Activated naive CD8-positive, alpha-beta T cell (primary cell): Measurements from ENCODE around the gene HMGB1.
A peak's percentile ranks its signal among the peaks of the same experiment; 100 is the strongest.

ENCODE experiments used
- H3K27ac Mint-ChIP-seq: one replicate; pipeline ENCODE4 v1.8.0; 2021; ENCODE audit warnings: mixed read lengths
- H3K27me3 Mint-ChIP-seq: one replicate; pipeline ENCODE4 v1.8.0; 2021; ENCODE audit warnings: mixed read lengths
- H3K36me3 Mint-ChIP-seq: one replicate; pipeline ENCODE4 v1.8.0; 2021; ENCODE audit warnings: mixed read lengths
- H3K4me1 Mint-ChIP-seq: one replicate; pipeline ENCODE4 v1.8.0; 2021; ENCODE audit warnings: low read depth, mixed read lengths
- H3K4me3 Mint-ChIP-seq: one replicate; pipeline ENCODE4 v1.8.0; 2021; ENCODE audit warnings: mild to moderate bottlenecking, mixed read lengths
- H3K9me3 Mint-ChIP-seq: one replicate; pipeline ENCODE4 v1.8.0; 2021; ENCODE audit warnings: low read depth, mixed read lengths

HMGB1 gene

DNA sequence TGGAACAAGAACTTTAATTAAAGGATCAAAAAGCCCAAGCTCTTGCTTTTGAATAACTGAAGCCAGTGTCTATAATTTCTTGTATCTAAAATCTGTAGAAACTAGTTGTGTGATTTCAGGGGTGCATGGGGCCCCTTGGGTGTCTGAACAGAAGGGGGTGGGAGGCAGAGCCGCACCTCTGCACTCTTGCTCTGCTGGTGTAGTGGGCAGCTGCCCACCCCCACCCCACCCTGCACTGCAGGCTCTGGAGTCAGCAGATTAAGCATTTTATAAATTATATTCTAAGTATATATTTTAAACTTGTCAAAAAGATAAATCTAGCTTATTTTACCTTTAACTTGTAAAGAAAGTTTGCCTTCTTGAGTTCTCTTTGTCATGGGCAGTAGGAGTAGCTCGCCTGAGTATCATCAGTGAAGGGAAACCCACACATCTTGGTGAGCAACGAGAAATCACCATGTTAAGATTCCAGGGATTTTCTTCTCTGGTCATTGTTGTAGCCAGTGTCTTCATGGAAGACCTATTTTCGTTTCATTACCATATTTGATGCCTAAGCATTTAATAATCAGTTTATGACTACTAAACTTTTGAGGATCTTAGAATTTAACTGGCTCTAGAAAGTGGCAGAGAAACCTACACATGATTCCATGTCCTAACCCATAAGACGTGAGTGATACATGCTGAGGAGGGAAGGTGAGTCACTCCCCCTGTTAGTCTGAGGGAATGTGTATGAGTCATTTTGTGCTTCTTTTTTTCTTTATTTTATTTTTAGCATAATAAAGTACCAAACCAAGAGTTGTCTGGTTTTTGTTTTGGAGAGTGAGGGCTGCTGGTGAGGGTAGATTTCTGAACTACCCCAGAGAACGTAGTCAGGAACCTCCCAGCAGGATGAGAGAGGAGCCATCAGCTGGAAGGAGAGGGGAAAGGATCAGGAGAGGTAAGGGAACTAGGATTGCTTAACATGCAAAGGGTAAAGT is 35.7 kb downstream of the HMGB1 start:
- H3K4me3 Mint-ChIP-seq: peak overlapping the region; percentile 83
- H3K4me1 Mint-ChIP-seq: peaks cover 28% of the 10 kb centered on the region
- H3K9me3 Mint-ChIP-seq: no peaks in the 10 kb centered on the region
- H3K36me3 Mint-ChIP-seq: no peaks in the 10 kb centered on the region
- no peaks in the 10 kb centered on the region for H3K27me3 Mint-ChIP-seq
- H3K27ac Mint-ChIP-seq: peak overlapping the region; percentile 94

DNA sequence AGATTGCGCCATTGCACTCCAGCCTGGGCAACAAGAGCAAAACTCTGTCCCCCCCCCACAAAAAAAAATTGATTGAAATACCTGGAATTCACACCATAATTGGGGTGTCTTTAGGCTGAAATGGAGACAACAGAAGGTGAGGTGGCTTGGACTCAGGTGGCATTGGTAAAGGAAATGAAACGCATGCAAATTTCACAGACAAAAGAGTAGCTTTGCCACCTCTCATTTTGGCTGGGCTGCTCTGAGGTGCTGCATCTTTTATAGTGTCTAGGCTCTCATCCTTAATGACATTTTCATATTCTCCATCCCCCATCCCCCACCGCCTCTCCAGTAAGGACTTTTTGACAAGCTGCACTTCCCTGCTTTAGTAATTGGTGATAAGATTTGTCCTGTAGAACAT is 36.5 kb downstream of the HMGB1 start:
- Mint-ChIP-seq H3K9me3 (no peaks in the 10 kb centered on the region), H3K27me3 (no peaks in the 10 kb centered on the region), H3K36me3 (no peaks in the 10 kb centered on the region), H3K4me3 (peak overlapping the region; percentile 28), H3K27ac (peak overlapping the region; percentile 58), H3K4me1 (peaks cover 28% of the 10 kb centered on the region)

DNA sequence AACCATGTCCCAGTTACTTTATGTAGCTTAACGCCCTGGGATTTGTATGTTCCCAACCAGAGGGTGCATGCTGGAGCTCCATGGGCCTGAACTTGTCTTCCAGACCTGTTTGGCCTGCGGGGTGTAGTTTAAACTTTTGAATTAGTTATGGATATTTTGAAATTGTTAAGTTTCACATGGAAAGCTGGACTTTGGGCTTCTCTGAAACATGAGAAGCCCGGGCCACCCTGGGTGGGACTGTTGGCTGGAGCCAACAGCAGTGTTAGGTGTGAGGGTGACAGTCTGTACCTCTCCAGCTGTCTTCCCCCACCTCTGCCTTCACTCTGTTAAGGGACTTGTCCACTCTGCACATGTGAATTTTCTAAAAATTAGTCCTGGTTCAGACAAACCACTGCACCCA is 41.8 kb downstream of the HMGB1 start:
- Mint-ChIP-seq H3K36me3 (no peaks in the 10 kb centered on the region), H3K27me3 (no peaks in the 10 kb centered on the region), H3K4me3 (no peak overlapping the region), H3K27ac (no peak overlapping the region), H3K4me1 (peaks cover 14% of the 10 kb centered on the region), H3K9me3 (no peaks in the 10 kb centered on the region)

DNA sequence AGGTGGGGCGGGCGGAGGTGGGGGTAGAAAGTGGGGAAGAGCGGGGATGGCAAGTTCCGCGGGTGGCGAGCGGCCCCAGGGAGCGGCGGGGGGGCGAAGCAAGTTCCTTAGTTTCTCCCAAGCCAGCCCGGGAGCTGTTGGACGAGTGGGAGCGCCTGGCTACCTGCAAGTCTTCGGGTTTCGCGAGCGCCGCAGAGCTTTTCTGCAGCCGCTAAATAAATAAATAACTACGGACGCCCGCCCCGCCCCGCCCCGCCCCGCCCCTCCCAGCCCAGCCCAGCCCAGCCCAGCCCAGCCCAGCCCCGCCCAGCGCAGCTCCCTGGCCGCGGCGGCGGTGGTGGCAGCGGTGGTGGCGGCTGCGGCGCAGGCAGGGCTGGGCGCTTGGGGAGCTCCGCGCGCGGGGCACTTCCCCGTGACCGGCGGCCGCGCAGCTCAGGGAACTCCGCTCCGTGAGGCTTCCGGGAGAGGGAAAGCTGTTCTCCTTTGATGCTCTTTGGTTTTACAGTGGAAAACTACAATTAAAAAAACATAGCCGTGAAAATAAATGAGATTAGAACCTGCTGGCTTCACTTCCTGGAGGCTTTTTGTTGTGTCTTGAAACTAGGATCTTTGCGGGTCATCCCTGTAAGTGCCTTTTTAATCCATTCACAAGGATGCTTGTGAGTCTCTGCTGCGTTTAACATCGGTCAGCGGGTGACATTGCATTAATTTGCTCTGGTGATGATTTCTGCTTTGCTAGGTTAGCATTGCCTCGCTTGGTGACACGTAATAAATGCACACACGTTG is 43.5 kb downstream of the HMGB1 start, which contains the start of gene UBE2L5:
Gene UBE2L5, plus strand, starts transcription at position 440 of the 786 bp plus-strand sequence. CDS start 5,498 bp downstream, outside the sequence.
- Mint-ChIP-seq H3K27me3 (no peaks in the 10 kb centered on the region), H3K4me1 (peaks cover 12% of the 10 kb centered on the region), H3K36me3 (no peaks in the 10 kb centered on the region), H3K27ac (peak within 1 kb of the TSS; percentile 78), H3K4me3 (peak within 1 kb of the TSS; percentile 92), H3K9me3 (no peaks in the 10 kb centered on the region)

DNA sequence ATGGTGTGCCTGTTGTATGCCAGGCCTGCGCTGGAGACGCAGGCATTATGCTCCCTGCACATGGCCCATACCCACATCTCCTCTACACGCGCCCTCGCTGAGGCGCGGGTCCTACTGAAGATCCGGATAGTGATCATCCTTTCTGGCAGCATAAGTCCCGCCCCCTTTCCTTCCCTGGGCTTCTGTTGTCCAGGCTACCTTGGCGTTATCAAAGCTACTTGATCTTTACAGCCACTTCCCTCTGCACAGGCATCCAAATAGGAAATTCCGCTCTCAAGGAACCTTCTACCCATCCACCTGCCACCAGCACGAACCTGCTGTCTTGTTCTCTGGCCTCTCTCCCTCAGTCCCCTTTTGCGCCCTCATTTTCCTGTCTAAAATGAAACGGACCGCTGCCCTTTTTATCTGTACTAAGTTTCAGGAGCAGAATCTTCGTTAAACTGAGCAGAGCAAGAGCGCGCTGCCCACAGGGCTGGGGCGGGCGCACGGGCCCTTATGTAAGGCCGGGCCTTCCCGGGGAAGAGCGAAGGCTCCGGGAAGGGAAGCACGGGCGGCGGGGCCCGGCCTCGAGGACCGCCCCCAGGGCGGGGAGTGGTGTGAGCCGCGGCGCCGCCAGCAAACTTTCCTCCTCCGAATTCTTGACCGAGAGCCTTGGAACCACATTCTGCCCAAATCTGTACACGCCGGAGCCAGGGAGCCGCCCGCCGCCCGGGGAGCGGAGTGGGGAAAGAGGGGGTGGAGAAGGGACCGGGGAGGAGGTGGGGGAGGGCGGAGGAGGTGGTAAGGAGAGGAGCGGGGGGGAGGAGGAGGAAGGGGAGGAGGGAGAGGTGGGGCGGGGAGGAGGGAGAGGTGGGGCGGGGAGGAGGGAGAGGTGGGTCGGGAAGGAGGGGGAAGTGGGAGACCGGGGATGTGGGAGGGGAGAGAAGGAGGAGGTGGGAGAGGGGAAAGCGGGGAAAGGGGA is 44.4 kb downstream of the HMGB1 start:
- Mint-ChIP-seq H3K9me3 (no peaks in the 10 kb centered on the region), H3K4me3 (peak overlapping the region; percentile 84), H3K36me3 (no peaks in the 10 kb centered on the region), H3K4me1 (peaks cover 12% of the 10 kb centered on the region), H3K27me3 (no peaks in the 10 kb centered on the region), H3K27ac (no peak overlapping the region)

DNA sequence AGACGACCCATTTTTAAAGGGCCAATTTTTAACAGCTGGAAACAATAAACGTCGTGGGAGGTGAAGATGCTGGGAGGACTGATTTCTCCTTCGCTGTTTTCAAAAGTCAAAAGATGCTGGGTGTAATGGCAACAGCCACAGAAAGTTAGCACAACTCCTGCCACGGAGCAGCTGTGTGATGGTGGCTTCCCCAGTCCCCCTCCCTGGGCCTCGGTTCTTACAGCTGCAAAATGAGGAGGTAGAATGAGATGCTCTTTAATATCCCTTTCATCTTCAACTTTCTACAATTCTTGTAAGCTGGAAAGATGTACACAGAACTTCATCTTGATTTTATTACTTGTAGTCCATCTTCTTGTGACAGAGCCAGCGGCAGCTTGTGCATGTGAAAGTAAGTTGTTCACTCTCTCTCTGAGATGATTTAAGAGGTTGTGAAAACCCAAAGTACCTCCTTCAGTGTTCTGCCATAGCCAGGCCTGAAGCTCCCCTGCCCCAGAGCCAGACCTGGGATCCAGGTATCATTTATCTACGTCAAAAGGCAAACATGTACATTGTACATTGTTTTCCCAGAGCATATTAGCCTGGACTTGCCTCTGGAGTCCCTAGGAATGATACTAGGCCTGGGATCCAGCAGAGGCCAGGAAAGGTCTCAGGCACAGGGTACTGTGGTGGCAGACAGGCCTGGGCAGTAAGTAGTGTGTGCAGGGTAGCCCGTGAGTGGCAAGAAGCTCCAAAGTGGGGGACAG is 46.8 kb downstream of the HMGB1 start:
- H3K27me3 Mint-ChIP-seq: no peaks in the 10 kb centered on the region
- no peak overlapping the region for H3K27ac Mint-ChIP-seq

DNA sequence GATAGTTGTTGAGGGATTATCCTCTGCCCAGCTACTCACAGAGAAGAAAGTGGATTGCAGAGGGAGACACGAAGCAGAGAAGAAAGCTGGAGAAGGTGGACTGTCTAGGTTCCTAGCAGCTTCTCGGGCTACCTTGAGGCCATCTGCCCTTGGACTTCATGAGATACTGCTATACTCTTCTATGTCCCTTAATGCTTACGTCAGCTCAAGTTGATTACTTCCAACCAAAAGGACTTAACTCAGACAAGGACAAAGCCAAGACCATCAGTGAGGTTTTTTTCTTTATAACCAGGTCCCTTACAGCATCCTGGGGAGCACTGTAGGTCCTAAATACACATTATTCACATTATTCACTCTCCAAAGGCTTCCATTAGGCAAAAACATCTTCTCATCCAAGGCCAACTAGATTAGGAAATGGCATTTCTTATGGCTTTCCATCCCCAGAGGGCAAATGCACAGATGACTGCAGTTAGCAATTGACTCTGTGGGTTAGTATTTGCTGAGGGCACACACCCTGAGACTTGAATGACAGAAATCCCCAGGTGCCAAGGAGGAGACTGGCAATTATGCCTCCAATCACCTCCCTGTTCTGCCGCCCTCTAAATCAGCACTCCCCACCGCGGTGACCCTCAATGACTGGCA is 47.5 kb downstream of the HMGB1 start:
- Mint-ChIP-seq H3K27me3 (no peaks in the 10 kb centered on the region), H3K27ac (no peak overlapping the region), H3K4me1 (peaks cover 17% of the 10 kb centered on the region), H3K36me3 (no peaks in the 10 kb centered on the region), H3K4me3 (no peak overlapping the region), H3K9me3 (no peaks in the 10 kb centered on the region)

More for the DNA sequence above, 46.8 kb downstream of the HMGB1 start:
- Mint-ChIP-seq H3K4me3 (no peak overlapping the region), H3K36me3 (no peaks in the 10 kb centered on the region), H3K4me1 (peaks cover 17% of the 10 kb centered on the region), H3K9me3 (no peaks in the 10 kb centered on the region)

DNA sequence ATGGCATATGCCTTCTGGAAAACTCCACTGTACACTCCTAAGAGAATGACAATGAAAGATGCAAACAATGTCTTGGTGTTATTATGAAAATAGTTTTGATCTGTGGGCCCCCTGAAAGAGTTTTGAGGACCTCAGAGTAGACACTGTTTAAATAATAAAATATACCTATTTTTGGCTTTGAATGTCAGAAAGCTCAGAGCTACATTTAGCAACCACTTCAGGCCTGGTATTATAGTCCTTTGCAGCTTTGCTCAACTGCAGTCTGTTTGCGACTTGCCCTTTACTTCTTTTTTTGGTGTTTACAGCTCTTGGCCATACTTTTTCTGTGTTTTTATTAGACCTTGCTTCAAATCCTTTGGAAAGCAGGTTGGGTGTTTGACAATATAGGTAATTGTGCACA is 49.3 kb downstream of the HMGB1 start:
- Mint-ChIP-seq H3K27ac (no peak overlapping the region), H3K27me3 (no peaks in the 10 kb centered on the region), H3K9me3 (no peaks in the 10 kb centered on the region), H3K4me1 (peaks cover 16% of the 10 kb centered on the region), H3K4me3 (no peak overlapping the region), H3K36me3 (no peaks in the 10 kb centered on the region)

DNA sequence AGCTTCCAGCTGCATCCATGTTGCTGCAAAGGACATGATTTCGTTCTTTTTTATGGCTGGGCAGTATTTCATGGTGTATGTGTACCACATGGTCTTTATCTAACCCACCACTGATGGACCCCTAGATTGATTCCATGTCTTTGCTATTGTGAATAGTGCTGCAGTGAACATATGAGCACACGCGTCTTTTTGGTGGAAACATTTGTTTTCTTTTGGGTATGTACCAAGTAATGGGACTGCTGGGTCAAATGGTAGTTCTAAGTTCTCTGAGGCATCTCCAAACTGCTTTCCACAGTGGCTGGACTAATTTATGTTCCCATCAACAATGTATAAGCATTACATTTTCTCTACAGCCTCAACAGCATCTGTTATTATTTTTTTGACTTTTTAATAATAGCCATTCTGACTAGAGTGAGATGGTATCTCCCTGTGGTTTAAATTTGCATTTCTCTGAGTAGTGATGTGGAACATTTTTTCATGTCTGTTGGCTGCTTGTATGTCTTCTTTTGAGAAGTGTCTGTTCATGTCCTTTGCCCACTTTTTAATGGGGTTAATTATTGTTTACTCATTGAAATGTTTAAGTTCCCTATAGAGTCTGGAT is 50.2 kb downstream of the HMGB1 start:
- no peaks in the 10 kb centered on the region for H3K9me3 Mint-ChIP-seq
- no peaks in the 10 kb centered on the region for H3K27me3 Mint-ChIP-seq
- H3K4me3 Mint-ChIP-seq: no peak overlapping the region
- H3K36me3 Mint-ChIP-seq: no peaks in the 10 kb centered on the region
- peaks cover 14% of the 10 kb centered on the region for H3K4me1 Mint-ChIP-seq
- H3K27ac Mint-ChIP-seq: no peak overlapping the region

DNA sequence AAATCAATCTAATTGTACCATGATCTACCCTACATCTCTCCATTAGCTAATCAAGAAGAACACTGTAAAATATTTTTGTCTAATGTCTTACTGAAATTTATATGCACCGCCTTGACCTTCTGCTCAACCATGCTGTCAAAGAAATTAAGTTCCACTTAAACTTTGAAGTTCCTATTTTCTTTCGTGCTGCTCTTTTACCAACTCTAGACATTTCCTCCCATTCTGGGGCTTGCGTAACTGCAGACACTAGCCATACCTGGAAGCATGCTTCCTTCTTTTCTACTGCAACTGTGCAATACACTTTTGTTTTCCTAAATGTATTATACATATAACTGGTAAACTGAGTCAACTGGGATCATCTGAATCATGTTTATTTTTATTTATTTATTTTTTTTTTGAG is 51.9 kb downstream of the HMGB1 start:
- Mint-ChIP-seq H3K4me1 (peaks cover 20% of the 10 kb centered on the region), H3K4me3 (no peak overlapping the region), H3K27ac (no peak overlapping the region)

DNA sequence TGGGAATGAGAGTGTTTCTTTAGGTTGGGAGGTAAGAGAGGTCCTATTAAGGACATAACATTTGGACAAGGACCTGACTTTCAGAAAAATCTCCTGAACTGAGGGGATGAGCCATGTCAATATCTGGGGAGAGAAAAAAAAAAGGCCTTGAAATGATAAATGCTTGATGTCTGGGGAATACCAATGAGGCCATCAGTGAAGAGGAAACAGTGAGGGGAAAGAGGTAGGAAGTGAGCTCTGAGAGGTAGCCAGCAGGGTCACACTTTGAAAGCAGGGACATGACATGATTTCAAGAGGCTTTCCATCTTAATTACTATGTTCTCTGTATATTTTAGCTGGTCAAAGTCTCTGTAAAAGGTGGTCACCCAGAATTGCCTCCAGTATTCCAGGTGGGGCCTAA is 53.4 kb downstream of the HMGB1 start:
- H3K27me3 Mint-ChIP-seq: no peaks in the 10 kb centered on the region
- no peaks in the 10 kb centered on the region for H3K9me3 Mint-ChIP-seq
- H3K4me1 Mint-ChIP-seq: peaks cover 29% of the 10 kb centered on the region
- no peak overlapping the region for H3K4me3 Mint-ChIP-seq
- no peak overlapping the region for H3K27ac Mint-ChIP-seq
- no peaks in the 10 kb centered on the region for H3K36me3 Mint-ChIP-seq

More for the DNA sequence above, 51.9 kb downstream of the HMGB1 start:
- no peaks in the 10 kb centered on the region for H3K9me3 Mint-ChIP-seq
- no peaks in the 10 kb centered on the region for H3K36me3 Mint-ChIP-seq
- H3K27me3 Mint-ChIP-seq: no peaks in the 10 kb centered on the region

DNA sequence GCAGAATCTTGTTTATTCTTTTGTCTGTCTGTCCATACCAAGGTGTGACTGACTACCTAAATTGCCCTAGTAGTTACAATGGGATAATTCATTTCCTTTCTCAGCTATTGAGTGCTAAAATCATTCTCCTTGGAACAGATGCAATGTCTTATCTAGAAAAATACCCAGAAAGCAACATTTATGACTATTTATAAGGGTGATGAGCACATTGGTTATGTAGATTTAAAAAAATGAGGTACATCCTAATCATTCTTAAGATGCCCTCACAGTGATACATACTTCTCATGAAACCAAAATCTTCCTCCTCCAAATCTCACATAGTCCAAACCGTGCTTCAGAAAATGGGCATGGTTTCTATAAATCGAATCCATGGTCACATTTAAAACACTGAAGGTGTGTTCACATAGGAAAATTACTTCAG is 55.0 kb downstream of the HMGB1 start:
- Mint-ChIP-seq H3K27ac (no peak overlapping the region), H3K36me3 (no peaks in the 10 kb centered on the region), H3K4me1 (peaks cover 33% of the 10 kb centered on the region), H3K9me3 (no peaks in the 10 kb centered on the region), H3K27me3 (no peaks in the 10 kb centered on the region), H3K4me3 (no peak overlapping the region)
